ENCODE results near the gene C5orf63.
"Not testable (repeated sequence)": the region's sequence is repeated elsewhere in the genome, so short reads cannot be mapped to it uniquely, and the experiment has no call there.

The C5orf63 gene

DNA sequence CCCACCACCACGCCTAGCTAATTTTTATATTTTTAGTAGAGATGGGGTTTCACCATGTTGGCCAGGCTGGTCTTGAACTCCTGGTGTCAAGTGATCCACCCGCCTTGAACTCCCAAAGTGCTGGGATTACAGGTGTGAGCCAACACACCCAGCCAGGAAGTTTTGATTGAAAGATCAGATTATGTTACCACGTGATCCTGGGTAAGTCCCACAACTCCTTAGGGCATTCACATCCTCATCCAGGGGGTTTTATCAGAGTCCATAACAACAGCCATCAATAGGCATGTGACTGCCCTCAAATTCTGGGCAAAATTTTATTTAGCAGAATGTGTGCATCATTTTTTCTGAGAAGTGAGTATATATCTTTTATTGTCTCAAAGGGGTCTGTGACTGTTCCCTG, 68.0 kb downstream of the C5orf63 start:
- not testable (repeated sequence) for DNase-seq

DNA sequence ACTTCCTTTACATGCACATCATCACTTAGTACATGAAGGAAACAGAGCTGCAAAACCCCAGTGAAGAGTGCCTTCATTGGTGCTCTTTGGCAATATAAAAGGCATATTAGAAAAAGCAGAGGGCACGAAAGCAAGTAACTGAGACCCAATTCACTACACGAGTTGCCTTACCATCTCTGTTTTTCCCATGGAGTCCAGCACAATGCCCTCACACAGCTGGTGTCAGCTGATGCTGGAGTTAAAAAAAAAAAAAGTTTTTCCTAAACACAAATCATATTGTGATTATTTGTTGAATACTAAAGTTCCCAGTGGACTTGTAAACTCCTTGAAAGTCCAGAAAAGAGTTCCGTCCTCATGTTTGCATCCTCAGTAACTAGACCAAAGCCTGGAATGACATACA, 68.6 kb downstream of the C5orf63 start:
- DNase-seq, result no peak

DNA sequence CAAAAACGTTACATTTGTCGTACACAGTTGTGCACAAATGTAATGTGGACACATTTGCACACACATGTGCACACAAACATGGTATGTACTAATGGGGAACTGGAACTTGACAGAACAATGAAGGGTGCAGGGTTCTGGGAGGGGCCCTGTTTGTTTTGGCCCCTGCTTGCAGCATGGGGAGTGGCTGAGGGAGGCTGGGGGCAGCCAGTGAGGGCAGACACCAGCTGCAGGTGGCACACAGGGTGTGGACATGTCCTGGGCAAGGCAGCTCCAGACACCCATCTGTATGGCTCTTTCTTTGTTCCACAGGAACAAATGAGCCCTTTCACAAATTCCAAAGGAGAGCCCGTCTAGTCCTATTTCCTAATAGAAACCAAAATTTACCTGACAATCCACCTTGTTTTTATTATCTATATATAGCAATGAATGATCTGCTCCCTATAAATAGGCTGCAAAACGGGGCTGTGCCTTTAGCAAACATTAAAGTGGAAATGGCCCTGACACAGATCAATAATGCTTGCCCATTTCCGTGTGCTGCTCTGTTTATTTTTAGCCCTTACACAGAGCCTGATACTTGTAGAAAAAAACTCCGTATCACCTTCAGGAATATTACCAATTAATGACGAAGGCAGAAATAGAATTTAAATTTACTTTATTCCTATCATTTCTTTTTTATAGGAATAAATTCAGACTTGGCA, 69.4 kb downstream of the C5orf63 start:
- DNase-seq, result no peak

DNA sequence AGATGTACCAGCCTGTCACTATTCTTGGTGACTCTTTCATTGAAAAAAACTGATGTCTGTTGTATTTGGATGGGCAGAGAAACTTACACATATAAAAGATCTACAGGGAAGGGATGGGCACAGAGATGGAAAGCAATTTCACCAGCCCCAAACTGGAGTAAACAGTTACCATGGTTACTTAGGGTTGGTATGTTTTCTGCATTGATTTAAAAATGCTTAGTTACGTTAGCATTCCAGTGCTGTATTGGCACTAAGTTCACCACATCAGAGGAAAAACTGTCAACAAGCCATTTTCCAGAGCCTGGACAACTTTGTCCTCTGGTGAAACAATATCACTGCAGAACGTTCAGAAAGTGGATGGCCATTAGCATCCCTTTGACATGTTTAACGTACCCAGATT, 70.9 kb downstream of the C5orf63 start:
- DNase-seq, result no peak

DNA sequence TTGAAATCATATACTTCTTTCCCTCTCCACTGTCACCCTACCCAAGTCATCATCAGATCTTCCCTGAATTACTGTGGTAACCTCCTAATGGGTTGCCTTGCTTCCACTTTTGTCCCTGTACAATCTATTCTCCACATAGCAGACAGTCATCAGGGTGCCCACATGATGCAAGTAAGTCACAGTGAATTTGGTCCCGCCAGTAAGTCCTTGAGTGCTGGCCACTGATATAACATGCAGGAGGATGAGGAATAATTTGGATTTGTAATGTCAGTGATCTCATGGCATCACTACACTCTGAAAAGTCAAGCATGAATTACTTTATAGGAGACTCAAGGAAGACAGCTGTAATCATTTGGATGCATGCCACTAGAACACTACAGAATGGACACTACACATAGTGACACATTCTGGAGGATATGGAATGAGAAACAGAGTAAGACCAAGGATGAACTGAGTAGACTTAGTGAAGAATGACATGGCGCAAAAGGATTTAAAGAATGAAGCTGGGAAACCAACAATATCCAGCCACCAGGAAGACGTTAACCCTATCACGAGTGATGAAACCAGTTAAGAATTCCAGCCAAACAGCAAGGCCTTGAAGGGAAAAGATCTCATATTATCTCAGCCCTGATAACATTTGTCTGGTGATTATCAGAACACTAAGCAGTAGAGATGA, 71.5 kb downstream of the C5orf63 start:
- no peak for DNase-seq
